RWPE1 (cell line): ENCODE measurements around the gene SRRM1.
"Not testable (repeated sequence)": the region's sequence is repeated elsewhere in the genome, so short reads cannot be mapped to it uniquely, and the experiment has no call there.

Source experiments
- CTCF ChIA-PET: fragments of 350-600 bp; sonication (Branson Sonifier 250); formaldehyde crosslinking; extraction: SDS; loops from one replicate; lab custom pipeline; 2021; lab: Yijun Ruan, JAX
- POLR2A ChIA-PET: fragments of 400-600 bp; formaldehyde crosslinking; extraction: SDS; loops from one replicate; lab custom pipeline; 2020; ENCODE audit warnings: antibody characterized with exemption; ENCODE audit not compliant: low non-redundant PET; lab: Yijun Ruan, JAX
- DNase-seq: peaks from one replicate; pipeline ENCODE4 v3.0.0; 2012; ENCODE audit warnings: low spot score
- H3K27ac ChIP-seq: fragments of 450-650 bp; 2 replicates; pipeline ENCODE4 v1.5.1; 2017
- CTCF ChIP-seq: fragments of 450-650 bp; conservative IDR thresholded peaks from 2 replicates; pipeline ENCODE4 v1.5.1; 2017; ENCODE audit warnings: low read depth, mild to moderate bottlenecking

The SRRM1 gene

GRCh38 chr1:24704411-24705259, 61.5 kb downstream of the SRRM1 start:
- CTCF ChIA-PET, result interaction anchor here (0.6 to 1.8 kb wide), 2 partner anchors 9 to 16 kb away, joined by 3 to 8 read pairs; no protein-coding TSS in a partner anchor
- peak overlapping the region; percentile 66 for H3K27ac ChIP-seq
- no peak for DNase-seq
- no peak for TF ChIP-seq CTCF
- POLR2A ChIA-PET, result no interaction called here

GRCh38 chr1:24705260-24706073, 62.4 kb downstream of the SRRM1 start:
- peak; percentile 96 for DNase-seq
- ChIA-PET CTCF (interaction anchor here (1.8 kb wide), 1 partner anchor 17 kb away, joined by 8 read pairs; no protein-coding TSS in a partner anchor), POLR2A (no interaction called here)
- TF ChIP-seq CTCF, result no peak
- peak overlapping the region; percentile 66 for H3K27ac ChIP-seq

- peak overlapping the region; percentile 66; the same call in 1 of the 2 replicates for H3K27ac ChIP-seq
- DNase-seq, POLR2A ChIA-PET: not testable (repeated sequence)
- CTCF ChIA-PET, result interaction anchor here (1.8 kb wide), 1 partner anchor 18 kb away, joined by 8 read pairs; no protein-coding TSS in a partner anchor
These were observed 62.9 kb downstream of the SRRM1 start for GRCh38 chr1:24706074-24706389.

- ChIA-PET CTCF (no interaction called here), POLR2A (no interaction called here)
- no peak for DNase-seq
- TF ChIP-seq CTCF, result no peak
- H3K27ac ChIP-seq, result no peak overlapping the region
These were observed 64.6 kb downstream of the SRRM1 start for GRCh38 chr1:24707687-24708086.

- TF ChIP-seq CTCF, result no peak
- DNase-seq, result no peak
- ChIA-PET POLR2A (no interaction called here), CTCF (no interaction called here)
- no peak overlapping the region for H3K27ac ChIP-seq
These were observed 65.8 kb downstream of the SRRM1 start for GRCh38 chr1:24708938-24709337.

GRCh38 chr1:24709791-24710441, 66.8 kb downstream of the SRRM1 start:
- DNase-seq, result no peak
- ChIA-PET CTCF (interaction anchor here (0.6 to 0.7 kb wide), 2 partner anchors 32 to 127 kb away, joined by 3 to 4 read pairs; no protein-coding TSS in a partner anchor), POLR2A (no interaction called here)

More at GRCh38 chr1:24709791-24710441, 66.8 kb downstream of the SRRM1 start:
- H3K27ac ChIP-seq, result no peak overlapping the region; the same call in 1 of the 2 replicates
- no peak for TF ChIP-seq CTCF
